NCI-H146 (cell line): ENCODE measurements around the gene TBC1D2.
"Not testable (repeated sequence)": the region's sequence is repeated elsewhere in the genome, so short reads cannot be mapped to it uniquely, and the experiment has no call there.

ENCODE experiments used
- DNase-seq: peaks from one replicate; lab custom pipeline; 2025; lab: John Stamatoyannopoulos, UW

The TBC1D2 gene

GRCh38 chr9:98187926-98188325 lies 67.5 kb downstream of the TBC1D2 start:
- DNase-seq: no peak

GRCh38 chr9:98186236-98186635 lies 69.2 kb downstream of the TBC1D2 start:
- no peak for DNase-seq

GRCh38 chr9:98185611-98186171 lies 69.8 kb downstream of the TBC1D2 start:
- DNase-seq: no peak

- DNase-seq: no peak
Measured at GRCh38 chr9:98185021-98185567, 70.4 kb downstream of the TBC1D2 start.

- no peak for DNase-seq
Measured at GRCh38 chr9:98184326-98184725, 71.1 kb downstream of the TBC1D2 start.

- no peak for DNase-seq
Measured at GRCh38 chr9:98182889-98183599, 72.4 kb downstream of the TBC1D2 start.

GRCh38 chr9:98182069-98182820 lies 73.2 kb downstream of the TBC1D2 start:
- DNase-seq: no peak

GRCh38 chr9:98181746-98182068 lies 73.7 kb downstream of the TBC1D2 start:
- DNase-seq: no peak

GRCh38 chr9:98180996-98181395 lies 74.5 kb downstream of the TBC1D2 start:
- no peak for DNase-seq

- DNase-seq: no peak
Measured at GRCh38 chr9:98178874-98179850, 76.3 kb downstream of the TBC1D2 start.

GRCh38 chr9:98176391-98177259 lies 78.8 kb downstream of the TBC1D2 start:
- no peak for DNase-seq

- DNase-seq: no peak
Measured at GRCh38 chr9:98175762-98176161, 79.7 kb downstream of the TBC1D2 start.

GRCh38 chr9:98175028-98175569 lies 80.3 kb downstream of the TBC1D2 start:
- DNase-seq: no peak

GRCh38 chr9:98174502-98174918 lies 80.9 kb downstream of the TBC1D2 start:
- not testable (repeated sequence) for DNase-seq

- no peak for DNase-seq
Measured at GRCh38 chr9:98173181-98173580, 82.3 kb downstream of the TBC1D2 start.

GRCh38 chr9:98172604-98173003 lies 82.8 kb downstream of the TBC1D2 start:
- DNase-seq: peak; percentile 92

GRCh38 chr9:98171176-98171925 lies 84.1 kb downstream of the TBC1D2 start:
- no peak for DNase-seq

- no peak for DNase-seq
Measured at GRCh38 chr9:98168941-98169488, 86.4 kb downstream of the TBC1D2 start.

- no peak for DNase-seq
Measured at GRCh38 chr9:98168153-98168780, 87.2 kb downstream of the TBC1D2 start.
